Activated CD8-positive, alpha-beta memory T cell treated with anti-CD3 and anti-CD28 coated beads for 1 hour (primary cell): Measurements from ENCODE around the gene THSD4.

ENCODE experiments used
- DNase-seq, 2 donors: peaks; one replicate each; pipeline ENCODE4 v3.0.0-alpha.2; 2020; ENCODE audit warnings: low read depth in 1 of 2; ENCODE audit errors: extremely low read depth in 1 of 2

The THSD4 gene

DNA sequence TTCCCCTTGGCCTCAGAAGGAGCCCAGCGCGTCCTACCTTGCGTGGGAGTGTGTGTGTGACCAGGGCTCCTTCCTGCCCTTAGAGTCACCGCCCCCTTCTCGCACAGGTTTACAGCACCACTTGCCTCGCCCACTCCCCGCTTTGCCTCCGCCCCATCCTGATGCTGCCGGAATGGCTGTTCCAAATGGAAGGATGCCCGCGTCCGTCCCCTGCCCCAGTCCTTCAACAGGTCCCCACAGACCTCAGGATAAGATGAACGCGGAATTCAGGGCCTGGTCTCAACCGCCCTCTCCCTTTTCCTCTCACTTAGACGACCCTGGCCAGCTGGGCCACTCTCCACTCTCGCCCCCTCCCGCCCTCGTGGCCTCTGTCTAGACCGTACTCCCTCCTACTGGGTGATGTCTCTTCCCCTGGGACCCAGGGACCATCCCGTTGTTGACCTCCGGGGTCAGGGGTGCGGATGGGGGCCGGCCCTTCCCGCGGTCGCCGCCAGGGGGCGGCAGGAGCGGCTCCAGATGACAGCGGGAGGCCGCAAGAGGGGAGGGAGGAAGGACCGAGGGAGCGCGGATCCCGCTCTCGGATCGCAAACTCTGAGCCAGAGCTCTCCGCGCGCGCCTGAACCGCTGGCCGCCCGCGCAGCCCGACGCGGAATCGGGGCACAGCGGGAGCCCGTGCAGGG lies at the start of gene THSD4:
TSS of gene THSD4 (plus strand) at position 585 of the 680 bp plus-strand sequence.
- DNase-seq = peak in 1 of 2 donors; percentile 28

DNA sequence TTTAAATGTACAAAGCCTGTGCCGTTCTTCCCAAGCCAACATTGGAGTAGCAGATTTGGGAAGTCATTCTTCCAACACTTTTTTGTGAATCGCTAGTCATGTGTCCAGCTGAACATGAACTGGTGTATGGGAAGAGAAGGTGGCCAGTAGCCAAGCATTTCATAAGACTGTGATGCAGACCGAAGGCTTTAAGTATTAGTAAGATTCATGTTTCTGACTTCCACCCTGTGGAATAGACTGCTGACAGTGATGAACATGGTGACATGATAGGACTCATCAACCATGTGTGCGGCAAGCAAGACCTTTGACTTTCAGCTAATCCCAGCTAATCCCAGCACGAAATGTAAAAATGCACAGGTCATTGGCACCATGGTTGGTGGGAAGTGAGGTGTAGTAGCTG lies 48.3 kb upstream of the THSD4 start:
- DNase-seq = no peak

DNA sequence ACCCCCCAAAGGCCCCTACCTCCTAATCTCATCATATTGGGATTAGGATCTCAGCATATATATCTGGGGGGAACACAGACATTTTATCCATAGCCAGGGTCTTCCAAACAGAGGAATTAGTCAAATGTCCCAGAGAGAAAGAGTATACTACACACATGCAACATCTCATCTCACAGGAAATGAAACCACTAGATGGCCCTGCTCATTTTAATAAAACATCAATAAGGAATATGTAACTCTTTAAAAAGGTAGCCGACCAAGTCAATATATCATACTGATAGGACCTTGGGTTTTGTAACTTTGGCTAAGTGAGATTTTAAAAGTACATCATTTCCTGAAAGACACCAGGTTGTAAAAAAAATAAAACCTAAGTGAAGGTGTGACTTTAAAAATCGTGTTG lies 45.6 kb upstream of the THSD4 start:
- no peak for DNase-seq

DNA sequence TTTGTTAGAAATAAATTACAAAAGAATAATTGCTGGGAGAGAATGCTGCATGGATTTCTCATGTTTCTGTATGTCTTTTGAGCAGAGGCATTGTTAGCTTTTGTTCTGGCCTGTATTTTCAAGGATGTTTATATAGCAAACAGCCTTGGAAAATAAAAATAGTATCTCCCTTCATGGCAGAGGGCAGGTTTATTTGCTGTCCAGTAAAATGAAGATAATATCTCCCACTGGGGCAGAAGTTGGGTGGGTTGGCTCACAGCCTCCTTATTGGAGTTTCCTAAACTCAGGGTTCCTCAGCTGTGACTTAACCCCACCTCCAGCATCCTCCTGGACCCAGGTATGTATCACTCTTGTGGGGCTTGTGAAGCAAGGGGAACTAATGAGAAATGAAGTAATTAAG lies 43.7 kb upstream of the THSD4 start:
- no peak for DNase-seq

DNA sequence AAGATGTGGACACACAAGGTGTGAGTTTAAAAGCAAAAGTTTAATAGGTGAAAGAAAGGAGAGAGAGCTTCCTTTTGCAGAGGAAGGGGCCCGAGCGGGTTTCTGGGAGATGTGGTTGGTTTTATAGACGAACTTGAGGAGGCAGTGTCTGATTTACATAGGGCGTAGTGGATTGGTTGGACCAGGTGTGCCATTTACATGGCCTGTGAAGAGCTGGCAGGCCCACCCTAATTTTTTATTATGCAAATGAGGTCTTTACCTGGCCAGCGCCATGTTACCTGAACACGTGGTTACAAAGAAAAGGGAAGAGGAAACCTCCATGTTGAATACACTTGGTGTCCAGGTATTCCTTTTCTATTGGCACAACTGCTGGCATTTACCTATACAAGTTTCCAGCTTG lies 42.8 kb upstream of the THSD4 start:
- DNase-seq = no peak

DNA sequence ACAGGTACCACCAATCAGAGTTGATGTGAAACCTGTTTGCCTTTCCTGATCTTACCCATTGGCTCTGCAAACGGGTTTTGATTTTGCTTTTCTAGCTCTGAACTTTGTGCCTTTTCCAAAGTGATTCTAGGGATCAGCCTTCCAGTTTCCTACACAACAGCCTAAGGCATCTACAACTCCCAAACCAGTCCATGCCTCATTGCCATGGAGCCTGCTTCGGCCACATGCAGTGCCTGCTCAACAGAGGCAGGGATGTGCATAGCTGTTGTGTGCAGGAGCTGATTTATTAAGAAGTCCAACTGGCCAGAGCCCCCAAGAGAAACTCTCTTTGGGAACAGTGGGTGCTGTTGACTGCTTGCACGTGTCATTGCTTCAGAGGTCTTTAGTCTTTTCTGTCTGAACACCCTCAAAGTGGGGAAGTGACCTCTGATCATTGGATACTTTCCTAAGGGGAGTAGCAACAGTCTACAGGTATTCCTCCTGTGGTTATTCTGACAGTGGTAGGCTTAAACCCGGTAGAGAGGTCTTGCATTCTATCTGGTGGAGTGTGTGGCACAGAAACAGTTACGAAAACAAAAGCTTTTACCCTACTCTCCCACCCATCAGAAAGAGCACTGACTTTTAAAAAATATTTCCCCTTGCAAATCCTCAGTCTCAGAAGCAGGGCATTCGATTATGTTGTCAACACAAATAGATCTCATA lies 36.6 kb upstream of the THSD4 start:
- DNase-seq = no peak

DNA sequence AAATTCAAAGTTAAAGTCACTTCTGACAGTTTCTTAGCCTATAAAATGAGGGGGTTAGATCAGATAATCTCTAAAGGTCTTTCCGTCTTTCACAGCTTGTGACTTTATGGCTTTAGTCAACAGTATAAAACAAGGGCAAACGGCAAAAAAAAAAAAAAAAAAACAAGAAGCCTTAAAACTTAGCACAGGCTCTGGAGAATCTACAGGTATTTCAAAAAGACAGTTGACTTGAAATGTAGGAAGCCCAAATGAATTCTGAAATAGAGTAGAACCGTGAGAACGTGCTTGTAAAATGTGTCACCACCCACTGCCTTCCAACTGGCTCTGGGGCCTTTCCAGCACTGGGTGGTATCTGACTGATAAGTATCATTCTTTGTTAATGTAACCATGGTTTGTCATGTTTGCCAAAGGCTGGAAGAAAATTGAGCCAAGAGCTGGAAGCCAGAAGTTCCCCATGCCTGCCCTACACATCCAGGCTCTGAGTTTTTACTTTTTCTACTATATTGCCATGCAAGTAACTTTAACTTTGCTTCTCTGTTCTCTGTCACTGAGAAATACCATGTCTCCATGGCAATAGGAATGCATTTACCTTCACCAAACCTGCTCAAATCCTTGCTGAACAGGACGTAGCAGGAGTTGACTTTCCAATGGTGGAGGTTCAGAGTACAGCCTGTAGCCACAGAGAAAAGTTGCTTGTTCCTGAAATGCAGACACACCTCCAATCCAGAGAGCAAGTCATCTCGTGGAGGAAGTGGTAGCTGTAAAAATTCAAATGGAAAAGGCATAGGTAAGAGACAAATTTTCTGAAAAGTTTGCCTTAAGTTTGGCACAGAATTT lies 35.8 kb upstream of the THSD4 start:
- no peak for DNase-seq

DNA sequence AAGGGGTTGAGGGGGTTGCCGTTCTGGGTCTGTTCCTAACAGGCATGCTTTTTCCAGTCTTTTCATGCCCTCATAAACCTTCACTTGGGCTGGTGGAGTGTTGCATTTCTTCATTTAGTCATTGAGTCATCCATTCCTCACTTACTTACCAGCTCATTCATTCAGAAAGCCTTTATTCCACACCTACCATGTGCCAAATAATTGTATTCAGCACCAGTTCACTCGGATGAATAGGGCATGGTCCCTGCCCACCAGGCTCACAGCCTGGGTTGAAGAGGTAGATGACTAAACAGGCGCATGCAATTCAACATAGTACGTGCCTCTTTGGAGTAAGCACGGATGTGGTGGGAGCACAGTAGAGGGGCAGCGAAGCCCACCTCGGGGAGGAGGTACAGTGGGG lies 35.1 kb upstream of the THSD4 start:
- no peak for DNase-seq

DNA sequence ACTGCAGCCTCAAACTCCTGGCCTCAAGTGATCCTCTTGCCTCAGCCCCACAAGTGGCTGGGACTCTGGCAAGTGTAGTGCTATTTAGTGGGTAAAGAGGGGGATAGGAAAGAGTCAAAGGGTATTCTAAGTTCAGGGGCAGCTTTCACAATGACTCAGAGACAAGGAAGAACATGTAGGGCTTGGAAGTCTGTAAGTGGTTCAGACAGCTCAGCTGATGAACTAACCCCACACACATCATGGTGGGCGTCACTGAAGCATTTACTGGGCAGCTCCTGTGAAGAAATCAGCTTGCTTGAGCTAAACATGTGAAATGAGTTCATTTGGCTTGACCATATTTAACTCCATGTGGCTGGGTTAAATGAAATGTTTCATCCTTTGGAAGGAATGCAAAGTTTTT lies 34.6 kb upstream of the THSD4 start:
- DNase-seq = no peak

DNA sequence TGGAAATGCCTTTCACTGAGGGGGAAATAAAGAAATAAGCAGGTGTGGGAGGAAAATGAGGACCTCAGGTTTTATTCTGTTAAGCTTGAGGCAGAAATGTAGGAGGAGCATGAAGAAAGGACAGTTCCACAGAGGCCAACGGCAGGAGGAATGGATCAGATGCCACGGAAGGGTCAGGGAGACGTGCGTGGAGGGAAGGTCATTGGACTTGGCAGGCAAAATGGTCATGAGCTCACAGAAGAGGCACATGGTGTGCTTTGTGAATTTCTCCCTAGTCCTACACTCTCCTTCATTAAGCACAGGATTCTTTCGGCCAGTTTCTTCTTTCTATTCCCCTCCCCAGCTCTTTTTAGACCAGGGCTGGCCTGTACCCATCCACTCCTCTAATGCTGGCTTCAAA lies 32.5 kb upstream of the THSD4 start:
- no peak for DNase-seq

DNA sequence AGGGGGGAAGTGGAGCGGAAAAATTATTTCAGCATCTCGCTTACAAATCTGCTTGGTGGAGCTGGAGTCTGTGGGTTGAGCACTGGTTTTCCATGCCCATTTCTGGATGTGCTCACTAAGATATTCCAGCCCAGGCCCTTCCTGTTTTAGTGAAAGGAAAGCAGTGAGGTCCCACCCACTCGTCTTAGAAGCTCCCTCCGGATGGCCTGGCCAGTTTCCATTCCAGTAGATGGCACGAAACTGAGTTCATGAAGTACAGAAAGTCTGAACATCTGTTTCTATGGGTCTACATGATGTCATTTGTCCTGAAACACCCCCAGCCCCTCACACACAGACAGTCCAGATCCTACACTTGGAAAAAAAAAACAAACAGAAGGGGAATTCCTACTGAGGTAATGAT lies 31.9 kb upstream of the THSD4 start:
- no peak for DNase-seq

DNA sequence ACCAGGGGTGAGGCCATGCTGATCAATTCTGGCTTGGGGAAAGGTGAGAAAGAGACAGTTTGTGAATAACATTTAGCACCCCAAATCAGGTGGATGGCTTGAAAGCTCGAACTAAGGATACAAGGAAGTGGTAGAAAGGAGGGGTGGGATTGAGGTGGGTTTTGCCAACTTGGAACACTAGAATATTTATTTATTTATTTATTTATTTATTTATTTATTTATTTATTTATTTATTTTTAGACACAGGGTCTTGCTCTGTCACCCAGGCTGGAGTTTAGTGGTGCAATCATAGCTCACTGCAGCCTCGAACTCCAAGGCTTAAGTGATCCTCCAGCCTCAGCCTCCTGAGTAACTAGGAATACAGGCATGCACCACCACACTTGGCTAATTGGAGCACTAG lies 31.0 kb upstream of the THSD4 start:
- DNase-seq = no peak

DNA sequence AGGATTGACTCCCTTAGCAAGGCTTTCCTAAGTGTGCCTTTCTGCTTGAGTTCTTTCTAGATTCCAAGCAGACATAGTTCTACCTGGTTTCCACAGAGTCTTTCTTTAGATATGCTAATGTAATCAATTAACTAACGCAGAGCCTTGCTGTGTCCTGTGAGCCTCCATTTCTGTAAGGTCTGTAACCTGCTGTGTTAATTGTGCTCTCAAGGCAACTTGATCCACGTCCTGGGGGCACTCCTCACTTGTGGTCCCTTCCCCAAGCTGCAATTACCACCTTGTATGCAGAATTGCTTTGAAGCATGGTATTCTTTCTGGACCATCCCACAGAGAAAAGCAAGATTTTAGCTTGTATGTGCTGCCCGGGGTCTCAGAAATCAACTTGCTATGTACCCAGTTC lies 29.5 kb upstream of the THSD4 start:
- DNase-seq = no peak

DNA sequence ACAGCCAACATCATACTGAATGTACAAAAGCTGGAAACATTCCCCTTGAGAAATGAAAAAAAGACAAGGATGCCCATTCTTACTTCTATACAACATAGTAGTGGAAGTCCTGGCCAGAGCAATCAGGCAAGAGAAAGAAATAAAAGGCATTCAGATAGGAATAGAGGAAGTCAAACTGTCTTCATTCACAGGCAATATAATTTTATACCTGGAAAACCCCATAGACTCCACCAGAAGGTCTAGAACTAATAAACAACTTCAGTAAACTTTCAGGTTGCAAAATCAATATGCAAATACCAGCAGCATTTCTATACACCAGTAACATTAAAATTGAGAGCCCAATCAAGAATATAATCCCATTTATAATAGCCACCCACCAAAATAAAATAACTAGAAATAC lies 27.1 kb upstream of the THSD4 start:
- no peak for DNase-seq

DNA sequence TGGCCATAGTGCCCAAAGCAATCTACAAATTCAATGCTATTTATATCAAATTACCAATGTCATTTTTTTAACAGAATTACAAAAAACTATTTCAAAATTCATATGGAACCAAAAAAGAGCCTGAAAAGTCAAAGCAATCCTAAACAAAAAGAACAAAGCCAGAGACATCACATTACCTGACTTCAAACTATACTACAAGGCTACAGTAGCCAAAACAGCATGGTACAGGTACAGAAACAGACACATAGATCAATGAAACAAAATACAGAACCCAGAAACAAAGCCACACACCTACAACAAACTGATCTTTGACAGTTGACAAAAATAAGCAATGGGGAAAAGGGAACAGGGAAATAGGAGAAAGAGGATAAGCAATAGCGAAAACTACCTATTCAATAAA lies 26.6 kb upstream of the THSD4 start:
- no peak for DNase-seq

DNA sequence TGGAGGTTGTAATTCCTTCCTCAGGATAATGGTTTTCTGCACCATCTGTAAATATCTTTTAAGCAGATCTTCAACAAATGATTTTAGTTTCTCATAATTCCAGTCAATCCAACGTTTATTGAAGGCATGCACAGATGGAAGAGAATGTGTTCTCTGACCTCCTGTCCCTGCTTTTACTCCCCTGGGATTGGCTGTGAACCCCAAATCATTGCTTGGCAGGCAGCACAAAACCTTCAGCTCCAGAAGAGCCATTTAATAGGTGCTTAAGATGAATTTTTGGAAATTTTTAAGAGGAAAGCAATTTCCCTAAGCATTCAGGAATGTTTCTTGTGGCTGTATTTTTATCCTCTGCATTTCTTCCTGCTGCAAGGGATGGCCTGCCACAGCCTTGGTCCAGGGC lies 25.5 kb upstream of the THSD4 start:
- DNase-seq = no peak

DNA sequence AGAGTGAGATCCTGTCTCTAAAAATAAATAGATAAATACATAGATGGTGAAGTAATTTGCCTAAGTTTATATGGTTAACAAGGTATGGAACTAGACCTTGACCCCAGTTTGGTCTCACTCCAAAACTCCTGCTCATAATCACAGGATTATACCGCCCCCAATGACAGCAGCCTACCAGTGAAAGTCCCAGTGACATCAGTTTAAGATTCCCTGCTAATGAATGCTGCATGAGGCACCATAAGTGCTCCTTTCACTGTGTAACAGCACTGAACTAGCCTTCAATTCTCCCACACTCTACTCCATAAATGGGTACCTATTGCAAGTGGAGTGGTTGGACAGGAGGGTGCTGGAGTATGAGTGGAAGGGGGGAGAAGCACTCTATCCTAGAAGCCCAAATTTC lies 23.7 kb upstream of the THSD4 start:
- no peak for DNase-seq

DNA sequence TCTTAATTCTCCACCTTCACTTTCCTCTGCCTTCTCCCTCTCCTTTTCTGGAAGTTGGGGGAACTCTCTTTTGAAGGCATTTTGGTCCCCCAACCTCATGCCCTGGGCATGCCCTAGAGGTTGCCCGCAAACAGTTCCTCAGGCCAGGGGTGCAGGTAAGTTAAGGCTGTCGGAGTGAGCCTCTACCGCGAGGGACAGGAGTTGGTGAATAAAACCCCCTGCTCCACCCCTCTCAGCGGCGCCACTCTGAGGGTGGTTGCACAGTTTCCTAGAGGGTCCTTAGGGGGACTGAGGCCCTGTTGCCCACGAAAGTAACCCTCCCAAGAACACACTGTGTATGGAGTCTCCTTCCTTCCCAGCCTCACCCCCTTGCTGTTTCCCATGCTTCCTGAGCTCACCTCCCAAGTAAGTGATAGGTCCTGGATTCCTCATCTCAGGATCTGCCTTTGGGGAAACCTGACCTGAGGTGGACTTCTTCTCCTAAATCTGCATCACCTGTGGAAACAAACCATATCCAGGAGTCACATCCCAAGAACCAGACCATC lies 23.1 kb upstream of the THSD4 start:
- no peak for DNase-seq

DNA sequence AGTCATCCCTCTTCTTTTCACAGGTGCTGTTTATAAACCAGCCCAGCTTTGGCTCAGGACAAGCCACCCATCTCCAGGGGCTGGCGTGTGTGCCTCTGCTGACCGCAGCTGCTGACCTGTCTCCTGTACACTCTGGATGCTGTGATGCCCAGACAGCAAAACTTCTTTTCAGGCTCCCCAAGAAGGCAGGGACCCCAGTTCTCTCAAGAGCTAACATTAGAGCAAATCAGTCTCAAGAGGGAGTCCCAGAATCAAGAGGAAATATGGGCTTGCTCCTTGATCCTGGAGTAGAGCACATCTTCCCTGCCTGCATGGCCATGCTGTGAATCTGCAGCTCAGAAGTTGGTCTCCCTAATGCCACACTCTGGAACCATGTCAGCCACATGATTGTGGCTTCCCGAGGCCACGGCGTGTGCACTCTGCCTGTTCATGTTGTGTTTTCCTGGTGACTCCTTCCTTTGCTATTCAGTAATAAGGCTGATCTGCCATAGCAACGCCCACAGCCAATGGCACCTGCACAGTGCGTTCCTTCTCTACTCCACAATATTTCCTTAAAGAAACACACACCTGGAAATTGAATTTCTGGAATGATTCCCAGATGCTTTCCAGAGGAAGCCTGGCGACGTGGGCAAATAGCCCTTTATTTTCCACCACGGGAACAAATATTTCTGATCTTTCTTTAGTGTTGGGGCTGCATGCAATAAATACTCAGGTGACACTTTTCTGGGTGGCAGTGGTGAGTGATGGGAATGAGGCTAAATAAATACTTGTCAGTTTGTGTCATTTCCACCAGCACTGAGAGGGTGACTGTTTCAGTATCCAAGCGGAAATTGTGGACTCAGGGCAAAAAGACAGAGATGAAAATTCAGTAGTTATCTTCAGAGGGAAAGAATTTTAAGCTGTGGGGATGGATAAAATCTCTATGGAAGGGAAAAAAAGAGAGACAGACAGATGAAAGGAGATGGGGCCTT lies 21.9 kb upstream of the THSD4 start:
- no peak for DNase-seq

DNA sequence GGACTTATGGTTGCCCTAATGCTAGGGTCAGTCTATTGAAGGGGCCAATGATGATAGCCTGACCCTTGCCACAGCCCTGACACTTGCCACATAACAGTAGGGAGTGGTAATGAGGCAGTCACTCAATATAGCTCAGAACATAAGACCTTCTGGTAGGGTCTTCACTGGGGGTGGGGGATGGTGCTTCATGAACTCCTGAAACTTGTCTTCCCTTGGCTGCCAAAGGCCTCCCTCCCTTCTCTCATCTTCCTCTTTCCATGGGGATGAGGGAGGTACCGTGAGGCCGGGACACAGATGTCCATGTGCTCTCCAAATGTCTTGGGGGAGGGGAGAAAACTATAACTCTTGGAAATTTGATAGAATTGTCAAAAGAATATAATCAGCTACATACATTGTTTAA lies 21.1 kb upstream of the THSD4 start:
- DNase-seq = no peak

DNA sequence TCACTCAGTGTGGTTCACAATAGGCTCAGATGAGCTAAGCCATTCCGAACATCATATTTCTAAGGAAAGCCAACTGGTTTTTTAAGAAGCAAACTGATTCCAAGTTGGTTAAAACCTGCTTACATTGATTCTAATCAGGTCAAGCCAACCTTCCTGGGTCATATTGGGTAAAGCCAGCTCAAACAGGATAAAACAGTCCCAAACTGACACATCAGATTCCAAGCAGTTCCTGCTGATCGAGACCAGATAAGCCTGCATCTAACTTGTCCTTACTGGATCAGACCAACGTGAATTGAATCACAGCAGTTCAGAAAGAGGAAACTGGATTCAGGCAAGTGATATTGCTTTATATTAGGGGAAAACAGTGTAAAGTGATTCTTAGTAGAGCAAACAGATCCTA lies 18.6 kb upstream of the THSD4 start:
- no peak for DNase-seq
